ENCODE data around the gene FRS2. TPM values are rescaled to one million over a fixed set of nuclear protein-coding genes. Genes with fewer than 3 reads are reported as not detected.

Gene FRS2
- polyA plus RNA-seq, 1 donor from 2014 or later: 20.2 TPM

DNA sequence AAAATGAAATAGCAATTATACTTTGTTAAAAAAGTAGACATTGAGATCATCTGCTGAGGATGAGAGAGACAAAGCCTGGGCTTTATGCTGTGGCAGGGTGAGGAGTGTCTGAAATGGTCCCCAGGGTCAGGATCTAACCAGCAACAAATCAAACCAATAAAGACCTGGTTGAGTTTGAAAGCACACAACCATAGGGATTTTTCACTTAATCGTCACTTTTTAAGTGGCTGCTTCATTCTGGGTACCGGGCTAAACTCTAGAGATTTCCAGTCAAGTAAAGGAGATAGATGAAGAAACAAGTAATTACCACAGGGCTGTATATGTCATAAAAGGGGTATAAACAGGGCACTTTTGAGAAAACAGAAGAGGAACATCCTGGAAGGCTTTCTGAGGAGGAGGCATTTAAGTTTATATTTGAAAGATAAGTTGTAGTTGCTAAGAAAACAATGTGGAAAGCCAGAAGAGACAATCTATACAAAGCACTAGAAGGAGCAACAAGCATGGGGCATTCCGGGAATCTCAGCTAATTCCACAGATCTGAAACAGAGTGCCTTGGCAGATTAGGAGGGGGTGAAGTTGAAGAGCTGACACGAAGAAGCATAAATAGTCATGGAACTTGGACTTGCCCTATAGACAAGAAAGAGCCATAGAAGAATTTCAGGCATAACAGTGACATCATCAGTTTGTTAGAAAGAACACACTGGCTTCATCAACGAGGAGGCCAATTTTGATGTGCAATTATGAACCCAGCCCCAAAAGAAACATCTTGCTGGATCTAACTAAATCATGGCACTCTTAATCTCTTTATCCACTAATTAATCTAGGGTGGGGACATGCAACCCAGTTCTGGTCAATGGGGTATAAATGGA is 46.9 kb upstream of the FRS2 start:
- no peak overlapping the region for H3K4me2 ChIP-seq (ENCODE audit: low read length)
- H3K79me2 ChIP-seq (replicated peaks; ENCODE audit: insufficient read depth, low read length): no peaks in the 10 kb centered on the region
- no peaks in the 10 kb centered on the region for H4K20me1 ChIP-seq (ENCODE audit: insufficient read depth)
- H3F3A ChIP-seq (ENCODE audit: insufficient read depth, low read length, poor library complexity, severe bottlenecking): no peaks in the 10 kb centered on the region
- H3K9me2 ChIP-seq (ENCODE audit: insufficient read depth, low read length): no peaks in the 10 kb centered on the region
- H3K36me3 ChIP-seq (ENCODE audit: insufficient read depth, low read length): no peaks in the 10 kb centered on the region
- no peak overlapping the region for H3K4me3 ChIP-seq (ENCODE audit: low read length)
- no peak overlapping the region for H2AFZ ChIP-seq (ENCODE audit: low read depth, low read length)
- H3K9ac ChIP-seq (ENCODE audit: low read length): no peak overlapping the region
- no peaks in the 10 kb centered on the region for H3K9me3 ChIP-seq (ENCODE audit: low read length)
- H3K27ac ChIP-seq (ENCODE audit: low read length): no peak overlapping the region
- no peaks in the 10 kb centered on the region for H3K27me3 ChIP-seq (ENCODE audit: insufficient read depth, low read depth, low read length)
- no peak for TF ChIP-seq POLR2AphosphoS5 (IDR thresholded peaks at IDR 0.05)
- no peak for TF ChIP-seq SMC3 (conservative IDR thresholded peaks at IDR 0.05; ENCODE audit: poor library complexity)
- TF ChIP-seq, protein P1, sequence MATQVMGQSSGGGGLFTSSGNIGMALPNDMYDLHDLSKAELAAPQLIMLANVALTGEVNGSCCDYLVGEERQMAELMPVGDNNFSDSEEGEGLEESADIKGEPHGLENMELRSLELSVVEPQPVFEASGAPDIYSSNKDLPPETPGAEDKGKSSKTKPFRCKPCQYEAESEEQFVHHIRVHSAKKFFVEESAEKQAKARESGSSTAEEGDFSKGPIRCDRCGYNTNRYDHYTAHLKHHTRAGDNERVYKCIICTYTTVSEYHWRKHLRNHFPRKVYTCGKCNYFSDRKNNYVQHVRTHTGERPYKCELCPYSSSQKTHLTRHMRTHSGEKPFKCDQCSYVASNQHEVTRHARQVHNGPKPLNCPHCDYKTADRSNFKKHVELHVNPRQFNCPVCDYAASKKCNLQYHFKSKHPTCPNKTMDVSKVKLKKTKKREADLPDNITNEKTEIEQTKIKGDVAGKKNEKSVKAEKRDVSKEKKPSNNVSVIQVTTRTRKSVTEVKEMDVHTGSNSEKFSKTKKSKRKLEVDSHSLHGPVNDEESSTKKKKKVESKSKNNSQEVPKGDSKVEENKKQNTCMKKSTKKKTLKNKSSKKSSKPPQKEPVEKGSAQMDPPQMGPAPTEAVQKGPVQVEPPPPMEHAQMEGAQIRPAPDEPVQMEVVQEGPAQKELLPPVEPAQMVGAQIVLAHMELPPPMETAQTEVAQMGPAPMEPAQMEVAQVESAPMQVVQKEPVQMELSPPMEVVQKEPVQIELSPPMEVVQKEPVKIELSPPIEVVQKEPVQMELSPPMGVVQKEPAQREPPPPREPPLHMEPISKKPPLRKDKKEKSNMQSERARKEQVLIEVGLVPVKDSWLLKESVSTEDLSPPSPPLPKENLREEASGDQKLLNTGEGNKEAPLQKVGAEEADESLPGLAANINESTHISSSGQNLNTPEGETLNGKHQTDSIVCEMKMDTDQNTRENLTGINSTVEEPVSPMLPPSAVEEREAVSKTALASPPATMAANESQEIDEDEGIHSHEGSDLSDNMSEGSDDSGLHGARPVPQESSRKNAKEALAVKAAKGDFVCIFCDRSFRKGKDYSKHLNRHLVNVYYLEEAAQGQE (IDR thresholded peaks at IDR 0.05; ENCODE audit: borderline replicate concordance): no peak
- no peak for TF ChIP-seq TAF1 (IDR thresholded peaks at IDR 0.05; ENCODE audit: low read depth)

DNA sequence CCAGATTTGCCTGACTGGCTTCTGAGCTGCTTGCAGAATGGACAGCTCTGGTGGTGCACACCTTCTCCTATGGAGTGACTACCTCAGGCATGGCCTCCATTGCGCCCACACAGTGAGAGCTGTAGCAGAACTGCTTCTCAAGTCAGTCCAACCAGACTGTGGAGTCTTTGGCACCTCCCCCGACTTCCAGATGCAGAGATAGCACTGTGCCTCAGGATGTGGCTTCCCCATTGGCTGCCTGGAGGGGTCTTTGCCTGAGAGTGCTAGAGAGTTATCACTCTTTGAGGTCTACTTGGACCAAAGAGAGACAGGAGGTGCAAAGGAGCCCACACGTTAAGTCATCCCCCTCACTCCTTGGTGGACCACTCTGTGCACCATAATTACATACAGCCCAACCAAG is 44.8 kb upstream of the FRS2 start:
- Histone ChIP-seq H3K9me2 (ENCODE audit: insufficient read depth, low read length) (no peaks in the 10 kb centered on the region), H2AFZ (ENCODE audit: low read depth, low read length) (no peak overlapping the region), H3K9ac (ENCODE audit: low read length) (no peak overlapping the region), H3K79me2 (replicated peaks; ENCODE audit: insufficient read depth, low read length) (no peaks in the 10 kb centered on the region), H3F3A (ENCODE audit: insufficient read depth, low read length, poor library complexity, severe bottlenecking) (no peaks in the 10 kb centered on the region), H3K9me3 (ENCODE audit: low read length) (no peaks in the 10 kb centered on the region), H3K4me2 (ENCODE audit: low read length) (no peak overlapping the region), H3K36me3 (ENCODE audit: insufficient read depth, low read length) (no peaks in the 10 kb centered on the region), H3K27me3 (ENCODE audit: insufficient read depth, low read depth, low read length) (no peaks in the 10 kb centered on the region), H3K4me3 (ENCODE audit: low read length) (no peak overlapping the region), H4K20me1 (ENCODE audit: insufficient read depth) (no peaks in the 10 kb centered on the region), H3K27ac (ENCODE audit: low read length) (no peak overlapping the region)
- TF ChIP-seq POLR2AphosphoS5 (IDR thresholded peaks at IDR 0.05) (no peak), MXI1 (conservative IDR thresholded peaks at IDR 0.05; ENCODE audit: poor library complexity, severe bottlenecking) (no peak), SMC3 (conservative IDR thresholded peaks at IDR 0.05; ENCODE audit: poor library complexity) (no peak), EP300 (conservative IDR thresholded peaks at IDR 0.05; ENCODE audit: poor library complexity, severe bottlenecking) (no peak), RAD21 (conservative IDR thresholded peaks at IDR 0.05) (no peak), EZH2 (IDR thresholded peaks at IDR 0.05; ENCODE audit: borderline replicate concordance, insufficient read depth, low read length, poor library complexity, severe bottlenecking) (no peak), TAF1 (IDR thresholded peaks at IDR 0.05; ENCODE audit: low read depth) (no peak)
- TF ChIP-seq, protein P1 (IDR thresholded peaks at IDR 0.05; ENCODE audit: borderline replicate concordance): no peak
- TF ChIP-seq, protein P2, sequence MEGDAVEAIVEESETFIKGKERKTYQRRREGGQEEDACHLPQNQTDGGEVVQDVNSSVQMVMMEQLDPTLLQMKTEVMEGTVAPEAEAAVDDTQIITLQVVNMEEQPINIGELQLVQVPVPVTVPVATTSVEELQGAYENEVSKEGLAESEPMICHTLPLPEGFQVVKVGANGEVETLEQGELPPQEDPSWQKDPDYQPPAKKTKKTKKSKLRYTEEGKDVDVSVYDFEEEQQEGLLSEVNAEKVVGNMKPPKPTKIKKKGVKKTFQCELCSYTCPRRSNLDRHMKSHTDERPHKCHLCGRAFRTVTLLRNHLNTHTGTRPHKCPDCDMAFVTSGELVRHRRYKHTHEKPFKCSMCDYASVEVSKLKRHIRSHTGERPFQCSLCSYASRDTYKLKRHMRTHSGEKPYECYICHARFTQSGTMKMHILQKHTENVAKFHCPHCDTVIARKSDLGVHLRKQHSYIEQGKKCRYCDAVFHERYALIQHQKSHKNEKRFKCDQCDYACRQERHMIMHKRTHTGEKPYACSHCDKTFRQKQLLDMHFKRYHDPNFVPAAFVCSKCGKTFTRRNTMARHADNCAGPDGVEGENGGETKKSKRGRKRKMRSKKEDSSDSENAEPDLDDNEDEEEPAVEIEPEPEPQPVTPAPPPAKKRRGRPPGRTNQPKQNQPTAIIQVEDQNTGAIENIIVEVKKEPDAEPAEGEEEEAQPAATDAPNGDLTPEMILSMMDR (IDR thresholded peaks at IDR 0.05; ENCODE audit: poor library complexity, severe bottlenecking): no peak

All from neural cell (in vitro differentiated cells).